ENCODE results near the gene FMC1. TPM values are rescaled to one million over a fixed set of nuclear protein-coding genes. Genes with fewer than 3 reads are reported as not detected.
A peak's percentile ranks its signal among the peaks of the same experiment; 100 is the strongest.
"Not testable (repeated sequence)": the region's sequence is repeated elsewhere in the genome, so short reads cannot be mapped to it uniquely, and the experiment has no call there.

The FMC1 gene
- total RNA-seq, 4 donors from 2014 or later = 0.91 to 12.6 (median 4.4) TPM

DNA sequence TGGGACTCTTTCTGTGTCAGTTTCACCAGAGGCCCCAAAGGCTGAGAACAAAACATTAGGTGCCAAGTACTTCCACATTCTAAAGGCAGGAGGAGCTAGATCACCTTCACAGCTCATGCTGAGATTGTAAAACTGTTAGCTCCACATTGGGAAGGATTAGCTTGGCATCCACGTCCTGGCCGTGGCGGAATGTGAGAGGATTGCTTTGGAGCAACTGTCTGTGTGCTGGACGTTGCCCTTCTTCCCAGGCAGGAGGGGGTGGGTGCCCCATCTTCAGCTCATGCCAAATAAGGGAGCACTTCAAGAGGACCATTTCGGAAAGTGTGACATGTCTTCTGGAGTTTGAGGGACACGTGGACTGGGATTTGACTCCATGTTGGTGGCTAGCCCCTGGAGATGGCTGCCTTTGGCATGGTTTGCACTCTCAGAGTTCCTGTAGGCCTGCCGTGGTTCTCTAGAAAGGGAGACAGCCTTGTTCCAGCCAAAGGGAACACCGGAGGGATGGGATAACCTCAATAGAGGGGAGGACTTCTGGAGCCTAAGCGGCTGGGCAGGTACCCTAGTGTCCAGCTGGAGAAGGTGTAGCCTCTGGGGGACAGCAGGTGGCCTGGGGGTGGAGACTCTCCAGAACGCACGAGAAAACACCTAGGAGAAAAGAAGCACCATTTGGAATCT, 19.9 kb upstream of the FMC1 start:
- intact Hi-C loops (cut with DNase I) = no loop called here
- WGBS, 2 donors = 56 to 73% methylated on average over 8 to 11 of the region's 11 CpGs

DNA sequence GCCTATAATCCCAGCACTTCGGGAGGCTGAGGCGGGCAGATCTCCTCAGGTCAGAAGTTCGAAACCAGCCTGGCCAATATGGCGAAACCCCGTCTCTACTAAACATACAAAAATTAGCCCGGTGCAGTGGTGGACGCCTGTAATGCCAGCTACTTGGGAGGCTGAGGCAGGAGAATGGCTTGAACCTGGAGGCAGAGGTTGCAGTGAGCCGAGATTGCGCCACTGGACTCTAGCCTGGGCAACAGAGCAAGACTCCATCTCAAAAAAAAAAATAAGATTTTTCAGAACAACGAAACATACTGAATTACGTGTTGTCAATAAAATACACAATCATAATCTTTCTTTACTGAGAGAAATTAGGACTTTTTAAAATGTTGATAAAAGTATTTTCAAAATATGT, 16.4 kb upstream of the FMC1 start:
- H3K4me1 ChIP-seq; H3K9me3 ChIP-seq; intact Hi-C loops (cut with DNase I); H3K27me3 ChIP-seq; H3K27ac ChIP-seq; DNase-seq; H3K36me3 ChIP-seq; H3K4me3 ChIP-seq: not testable (repeated sequence)
- WGBS, 2 donors = 91 to 93% methylated on average over 10 to 11 of the region's 11 CpGs

More for the DNA sequence above, 19.9 kb upstream of the FMC1 start:
- Histone ChIP-seq H3K9me3 (no peaks in the 10 kb centered on the region), H3K27ac (no peak overlapping the region), H3K27me3 (no peaks in the 10 kb centered on the region), H3K4me1 (no peaks in the 10 kb centered on the region), H3K4me3 (no peak overlapping the region), H3K36me3 (no peaks in the 10 kb centered on the region)
- no peak for DNase-seq
- no peak for TF ChIP-seq POLR2A (IDR thresholded peaks at IDR 0.05)
- TF ChIP-seq, protein P1, sequence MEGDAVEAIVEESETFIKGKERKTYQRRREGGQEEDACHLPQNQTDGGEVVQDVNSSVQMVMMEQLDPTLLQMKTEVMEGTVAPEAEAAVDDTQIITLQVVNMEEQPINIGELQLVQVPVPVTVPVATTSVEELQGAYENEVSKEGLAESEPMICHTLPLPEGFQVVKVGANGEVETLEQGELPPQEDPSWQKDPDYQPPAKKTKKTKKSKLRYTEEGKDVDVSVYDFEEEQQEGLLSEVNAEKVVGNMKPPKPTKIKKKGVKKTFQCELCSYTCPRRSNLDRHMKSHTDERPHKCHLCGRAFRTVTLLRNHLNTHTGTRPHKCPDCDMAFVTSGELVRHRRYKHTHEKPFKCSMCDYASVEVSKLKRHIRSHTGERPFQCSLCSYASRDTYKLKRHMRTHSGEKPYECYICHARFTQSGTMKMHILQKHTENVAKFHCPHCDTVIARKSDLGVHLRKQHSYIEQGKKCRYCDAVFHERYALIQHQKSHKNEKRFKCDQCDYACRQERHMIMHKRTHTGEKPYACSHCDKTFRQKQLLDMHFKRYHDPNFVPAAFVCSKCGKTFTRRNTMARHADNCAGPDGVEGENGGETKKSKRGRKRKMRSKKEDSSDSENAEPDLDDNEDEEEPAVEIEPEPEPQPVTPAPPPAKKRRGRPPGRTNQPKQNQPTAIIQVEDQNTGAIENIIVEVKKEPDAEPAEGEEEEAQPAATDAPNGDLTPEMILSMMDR (IDR thresholded peaks at IDR 0.05) = peak in 3 of 6 experiments; percentile 15 to 44 (median 17)

DNA sequence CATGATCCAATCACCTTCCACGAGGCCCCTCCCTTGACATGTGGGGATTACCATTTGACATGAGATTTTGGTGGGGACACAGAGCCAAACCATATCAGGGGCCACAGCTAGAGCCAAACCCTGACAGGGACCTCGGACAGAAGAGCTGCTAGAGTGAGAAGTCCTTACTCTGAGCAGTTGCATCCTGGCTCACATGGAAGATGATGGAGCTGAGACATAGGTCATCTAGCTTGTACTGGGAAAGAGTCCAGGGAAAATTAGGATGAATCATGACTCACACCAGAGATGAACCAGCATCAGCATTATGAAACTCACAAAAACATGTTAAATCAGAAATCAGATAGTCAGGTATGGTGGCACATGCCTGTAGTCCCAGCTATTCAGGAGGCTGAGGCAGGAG, 12.8 kb upstream of the FMC1 start:
- TF ChIP-seq, protein P1 (IDR thresholded peaks at IDR 0.05) = no peak
- no peak for TF ChIP-seq POLR2A (IDR thresholded peaks at IDR 0.05)
- Histone ChIP-seq H3K27me3 (no peaks in the 10 kb centered on the region), H3K4me3 (no peak overlapping the region), H3K36me3 (no peaks in the 10 kb centered on the region), H3K4me1 (no peaks in the 10 kb centered on the region), H3K9me3 (no peaks in the 10 kb centered on the region), H3K27ac (no peak overlapping the region)
- no peak for DNase-seq
- WGBS, 2 donors = 50 to 53% methylated on average over 2 of the region's 2 CpGs
- intact Hi-C loops (cut with DNase I) = no loop called here

DNA sequence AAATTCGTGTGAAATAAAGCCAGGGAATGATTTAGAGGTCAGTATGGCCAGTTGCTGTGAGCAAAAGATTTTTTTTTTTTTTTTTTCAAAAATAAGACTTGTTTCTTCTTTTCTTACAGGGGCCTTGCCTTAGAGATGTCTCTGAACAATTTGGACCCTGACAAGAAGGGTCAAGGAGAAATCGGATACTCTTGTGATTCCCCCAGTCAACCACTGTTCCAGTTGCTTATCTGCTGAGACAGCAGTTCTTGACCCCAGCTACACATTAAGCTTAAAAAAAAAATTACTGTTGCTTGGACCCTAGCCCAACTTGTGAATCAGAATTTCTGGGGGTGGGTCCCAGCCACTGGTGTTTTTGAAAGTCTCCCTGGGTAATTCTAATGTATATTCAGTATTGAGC, 12.0 kb upstream of the FMC1 start:
- 54 to 67% methylated on average over 2 of the region's 2 CpGs for WGBS, 2 donors
- Histone ChIP-seq H3K27ac (no peak overlapping the region), H3K9me3 (no peaks in the 10 kb centered on the region), H3K4me1 (no peaks in the 10 kb centered on the region), H3K4me3 (no peak overlapping the region), H3K36me3 (no peaks in the 10 kb centered on the region), H3K27me3 (no peaks in the 10 kb centered on the region)
- no peak for DNase-seq
- intact Hi-C loops (cut with DNase I) = no loop called here
- TF ChIP-seq, protein P1 (IDR thresholded peaks at IDR 0.05) = no peak
- TF ChIP-seq POLR2A (IDR thresholded peaks at IDR 0.05) = no peak

DNA sequence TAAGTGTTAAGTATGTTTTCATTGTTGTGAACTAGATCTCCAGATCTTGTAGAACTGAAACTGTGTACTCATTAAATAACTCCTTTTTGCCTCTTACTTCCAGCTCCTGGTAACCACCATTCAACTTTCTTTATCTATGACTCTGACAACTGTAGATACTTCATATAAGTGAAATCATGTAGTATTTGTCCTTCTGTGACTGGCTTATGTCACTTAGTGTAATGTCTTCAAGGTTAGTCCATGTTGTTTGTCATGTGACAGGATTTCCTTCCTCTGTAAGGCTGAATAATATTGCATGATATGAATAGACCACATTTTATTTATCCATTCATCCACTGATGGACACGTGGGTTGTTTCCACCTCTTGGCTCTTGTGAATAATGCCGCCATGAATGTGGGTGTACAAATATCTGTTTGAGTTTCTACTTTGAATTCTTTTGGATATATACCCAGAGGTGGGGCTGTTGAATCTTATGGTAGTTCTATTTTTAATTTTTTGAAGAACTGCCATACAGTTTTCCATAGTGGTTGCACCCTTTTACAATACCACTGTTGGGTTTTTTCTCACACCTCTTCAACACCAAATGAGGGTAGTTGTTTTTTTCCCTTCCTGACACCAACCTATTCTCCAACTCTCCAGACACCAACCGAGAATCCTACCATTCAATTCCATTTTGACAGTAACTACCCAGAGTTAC, 10.7 kb upstream of the FMC1 start:
- intact Hi-C loops (cut with DNase I) = no loop called here
- Histone ChIP-seq H3K36me3 (no peaks in the 10 kb centered on the region), H3K4me3 (no peak overlapping the region), H3K27ac (no peak overlapping the region), H3K4me1 (no peaks in the 10 kb centered on the region), H3K9me3 (no peaks in the 10 kb centered on the region), H3K27me3 (no peaks in the 10 kb centered on the region)
- TF ChIP-seq POLR2A (IDR thresholded peaks at IDR 0.05) = no peak
- TF ChIP-seq, protein P1 (IDR thresholded peaks at IDR 0.05) = no peak
- DNase-seq = no peak
- 71 to 76% methylated on average over 3 of the region's 3 CpGs for WGBS, 2 donors
